ENCODE measurements around the gene SOX6. TPM values are rescaled to one million over a fixed set of nuclear protein-coding genes. Genes with fewer than 3 reads are reported as not detected.

Gene SOX6
- total RNA-seq, 1 donor from 2014 or later, result 4.9 TPM

DNA sequence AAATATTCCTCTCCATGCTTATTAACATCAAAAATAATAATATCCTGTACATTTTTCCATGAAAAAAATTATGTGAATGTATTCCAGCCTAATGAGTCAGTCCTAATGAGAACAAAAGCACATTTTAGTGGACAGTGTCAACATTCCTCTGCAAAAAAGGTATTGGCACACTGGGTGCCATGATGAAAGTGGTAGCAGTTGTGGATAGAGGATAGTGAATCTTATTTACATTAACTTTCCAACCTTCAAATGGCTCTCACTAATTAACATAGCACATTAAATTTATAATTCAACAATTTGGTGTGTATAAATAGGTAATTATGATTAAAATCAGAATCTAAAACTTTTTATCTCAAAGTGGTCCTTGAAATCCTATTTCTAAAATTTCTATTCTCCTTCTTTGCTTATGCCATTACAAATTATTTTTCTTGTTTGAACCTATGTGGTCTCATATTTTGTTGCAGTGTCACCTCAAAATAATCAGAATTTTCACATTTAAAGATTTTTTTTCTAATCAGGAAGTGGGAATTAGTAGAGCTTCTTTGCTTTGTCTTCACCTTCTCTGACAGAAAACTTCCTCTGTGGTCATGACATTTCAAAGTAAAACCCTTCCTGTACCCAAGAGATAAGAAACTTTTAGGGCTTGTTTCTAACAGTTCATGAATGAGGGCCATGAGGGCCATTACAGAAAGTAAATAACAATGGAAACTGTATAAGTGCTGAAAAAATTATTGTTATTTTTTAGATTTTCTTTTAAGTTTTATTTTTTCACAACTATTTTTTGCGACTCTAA is 18.7 kb downstream of the SOX6 start:
- no peaks in the 10 kb centered on the region for H3K9me3 ChIP-seq
- no peaks in the 10 kb centered on the region for H3K4me1 ChIP-seq
- H3K36me3 ChIP-seq, result no peaks in the 10 kb centered on the region
- DNase-seq (ENCODE audit: extremely low spot score in 2 of 2), result no peak
- H3K27me3 ChIP-seq, result no peaks in the 10 kb centered on the region
- no peak overlapping the region for H3K4me3 ChIP-seq
- no peak overlapping the region for H3K27ac ChIP-seq
- intact Hi-C loops (cut with DNase I), result no loop called here
- TF ChIP-seq POLR2AphosphoS5 (IDR thresholded peaks at IDR 0.05; ENCODE audit: insufficient read depth in 1 of 2, low read depth in 1 of 2), result no peak
- TF ChIP-seq, protein P1, sequence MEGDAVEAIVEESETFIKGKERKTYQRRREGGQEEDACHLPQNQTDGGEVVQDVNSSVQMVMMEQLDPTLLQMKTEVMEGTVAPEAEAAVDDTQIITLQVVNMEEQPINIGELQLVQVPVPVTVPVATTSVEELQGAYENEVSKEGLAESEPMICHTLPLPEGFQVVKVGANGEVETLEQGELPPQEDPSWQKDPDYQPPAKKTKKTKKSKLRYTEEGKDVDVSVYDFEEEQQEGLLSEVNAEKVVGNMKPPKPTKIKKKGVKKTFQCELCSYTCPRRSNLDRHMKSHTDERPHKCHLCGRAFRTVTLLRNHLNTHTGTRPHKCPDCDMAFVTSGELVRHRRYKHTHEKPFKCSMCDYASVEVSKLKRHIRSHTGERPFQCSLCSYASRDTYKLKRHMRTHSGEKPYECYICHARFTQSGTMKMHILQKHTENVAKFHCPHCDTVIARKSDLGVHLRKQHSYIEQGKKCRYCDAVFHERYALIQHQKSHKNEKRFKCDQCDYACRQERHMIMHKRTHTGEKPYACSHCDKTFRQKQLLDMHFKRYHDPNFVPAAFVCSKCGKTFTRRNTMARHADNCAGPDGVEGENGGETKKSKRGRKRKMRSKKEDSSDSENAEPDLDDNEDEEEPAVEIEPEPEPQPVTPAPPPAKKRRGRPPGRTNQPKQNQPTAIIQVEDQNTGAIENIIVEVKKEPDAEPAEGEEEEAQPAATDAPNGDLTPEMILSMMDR (IDR thresholded peaks at IDR 0.05), result no peak
- no peak for TF ChIP-seq POLR2A (IDR thresholded peaks at IDR 0.05)

DNA sequence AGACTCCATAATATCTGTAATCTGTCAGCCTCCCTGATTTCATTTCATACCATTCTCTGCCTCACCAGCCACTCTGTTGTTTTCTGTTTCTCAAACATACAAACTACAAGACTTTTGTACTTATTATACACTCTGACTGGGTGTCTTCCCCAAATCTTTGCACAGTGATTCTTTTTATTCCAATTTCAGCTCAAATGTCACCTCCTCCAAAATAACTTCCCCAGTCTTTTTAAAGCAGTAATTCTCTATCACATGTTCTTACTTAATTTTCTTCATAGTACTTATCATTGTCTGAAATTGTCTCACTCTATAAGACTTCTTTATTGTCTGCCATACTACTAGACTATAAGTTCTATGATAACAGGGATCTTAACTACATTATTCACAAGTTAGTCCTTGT is 19.6 kb downstream of the SOX6 start:
- Histone ChIP-seq H3K9me3 (no peaks in the 10 kb centered on the region), H3K27ac (no peak overlapping the region), H3K27me3 (no peaks in the 10 kb centered on the region), H3K36me3 (no peaks in the 10 kb centered on the region), H3K4me1 (no peaks in the 10 kb centered on the region), H3K4me3 (no peak overlapping the region)
- DNase-seq (ENCODE audit: extremely low spot score in 2 of 2), result no peak
- TF ChIP-seq, protein P1 (IDR thresholded peaks at IDR 0.05), result no peak
- TF ChIP-seq POLR2A (IDR thresholded peaks at IDR 0.05) (no peak), POLR2AphosphoS5 (IDR thresholded peaks at IDR 0.05; ENCODE audit: insufficient read depth in 1 of 2, low read depth in 1 of 2) (no peak)
- intact Hi-C loops (cut with DNase I), result no loop called here

DNA sequence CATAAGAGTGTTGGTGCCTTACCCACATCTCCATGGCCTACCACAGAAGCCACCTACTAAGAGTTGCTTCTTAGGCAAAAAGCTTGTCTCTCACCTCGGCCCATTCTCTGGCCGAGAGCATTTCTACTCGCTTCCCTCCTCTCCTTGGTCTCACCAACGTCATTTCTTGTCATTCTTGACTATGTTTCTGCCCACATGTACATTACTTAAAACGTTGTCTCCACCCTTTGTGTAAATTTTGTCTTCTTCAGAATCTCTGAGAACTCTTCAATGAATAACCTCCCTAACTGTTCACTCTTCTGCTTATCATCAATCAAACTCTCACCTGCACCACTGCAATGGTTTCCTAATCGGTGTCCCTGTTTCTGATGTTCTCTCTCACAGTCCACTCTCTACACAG is 20.1 kb downstream of the SOX6 start:
- intact Hi-C loops (cut with DNase I), result no loop called here
- H3K27me3 ChIP-seq, result no peaks in the 10 kb centered on the region

DNA sequence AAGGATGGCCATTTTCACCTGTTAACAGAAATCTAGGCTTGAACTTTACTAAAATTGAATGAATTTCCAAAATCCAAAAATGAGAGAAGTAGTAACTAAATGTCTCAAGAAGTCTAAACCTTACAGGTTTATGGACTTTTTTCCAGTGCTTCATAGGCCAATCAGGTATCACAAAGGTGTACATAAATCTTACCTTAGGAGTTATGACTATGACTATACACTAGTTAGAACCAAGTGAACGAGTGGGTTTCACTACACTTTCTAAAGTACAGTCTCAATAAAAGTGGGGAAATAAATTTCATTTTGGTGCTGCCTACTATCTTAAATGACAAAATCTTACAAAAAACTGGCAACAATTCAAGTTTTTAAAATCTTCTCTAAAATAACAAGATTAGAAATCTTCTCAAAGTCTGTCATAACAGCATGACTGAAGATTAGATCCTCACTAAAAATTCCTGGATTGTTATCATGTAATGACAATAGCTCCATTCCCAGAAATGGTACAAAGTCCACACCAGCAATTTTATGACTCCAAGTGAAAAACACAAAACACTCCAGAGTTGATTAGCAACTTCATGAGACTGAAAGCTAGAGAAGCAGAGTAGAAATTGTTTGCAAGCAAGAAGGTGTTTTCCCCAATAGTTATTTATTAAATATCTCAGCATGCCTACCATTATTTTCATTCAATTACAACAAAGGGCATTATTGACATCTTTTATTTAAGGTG is 20.9 kb downstream of the SOX6 start:
- H3K27ac ChIP-seq, result no peak overlapping the region
- H3K4me1 ChIP-seq, result no peaks in the 10 kb centered on the region
- TF ChIP-seq POLR2A (IDR thresholded peaks at IDR 0.05) (no peak), POLR2AphosphoS5 (IDR thresholded peaks at IDR 0.05; ENCODE audit: insufficient read depth in 1 of 2, low read depth in 1 of 2) (no peak)
- TF ChIP-seq, protein P1 (IDR thresholded peaks at IDR 0.05), result no peak
- DNase-seq (ENCODE audit: extremely low spot score in 2 of 2), result no peak
- H3K4me3 ChIP-seq, result no peak overlapping the region
- intact Hi-C loops (cut with DNase I), result no loop called here
- H3K9me3 ChIP-seq, result no peaks in the 10 kb centered on the region
- H3K27me3 ChIP-seq, result no peaks in the 10 kb centered on the region
- H3K36me3 ChIP-seq, result no peaks in the 10 kb centered on the region

More for the DNA sequence above, 20.1 kb downstream of the SOX6 start:
- TF ChIP-seq, protein P1 (IDR thresholded peaks at IDR 0.05), result no peak
- TF ChIP-seq POLR2A (IDR thresholded peaks at IDR 0.05) (no peak), POLR2AphosphoS5 (IDR thresholded peaks at IDR 0.05; ENCODE audit: insufficient read depth in 1 of 2, low read depth in 1 of 2) (no peak)
- no peak overlapping the region for H3K27ac ChIP-seq
- no peaks in the 10 kb centered on the region for H3K4me1 ChIP-seq
- no peaks in the 10 kb centered on the region for H3K9me3 ChIP-seq
- DNase-seq (ENCODE audit: extremely low spot score in 2 of 2), result no peak
- no peaks in the 10 kb centered on the region for H3K36me3 ChIP-seq
- no peak overlapping the region for H3K4me3 ChIP-seq

Data from vagina (tissue), 2 donors.